Thymus (tissue), 11 donors: ENCODE results near the gene LAMTOR4. TPM values are rescaled to one million over a fixed set of nuclear protein-coding genes. Genes with fewer than 3 reads are reported as not detected.
A peak's percentile ranks its signal among the peaks of the same experiment; 100 is the strongest.

Source experiments
- DNase-seq, 9 donors: peaks; one replicate each; pipeline ENCODE4 v3.0.0-alpha.2; 2013; ENCODE audit warnings: low spot score in 9 of 9, low read depth in 6 of 9, missing footprints in 1 of 9
- H3K27ac ChIP-seq, 2 donors: one replicate each; pipeline ENCODE4 v1.5.1; 2013; ENCODE audit warnings: control low read depth in 1 of 2, low read depth in 1 of 2, low read length in 1 of 2, mild to moderate bottlenecking in 1 of 2, moderate library complexity in 1 of 2
- H3K27me3 ChIP-seq, 2 donors: one replicate each; pipeline ENCODE4 v1.5.1; 2013; ENCODE audit warnings: low read length in 1 of 2; ENCODE audit not compliant: control insufficient read depth in 2 of 2, insufficient read depth in 1 of 2
- H3K36me3 ChIP-seq, 2 donors: one replicate each; pipeline ENCODE4 v1.5.1; 2013; ENCODE audit warnings: low read length in 1 of 2, mild to moderate bottlenecking in 1 of 2, moderate library complexity in 1 of 2; ENCODE audit not compliant: control insufficient read depth in 2 of 2, insufficient read depth in 2 of 2
- H3K4me1 ChIP-seq, 2 donors: one replicate each; pipeline ENCODE4 v1.5.1; 2013; ENCODE audit warnings: low read length in 2 of 2; ENCODE audit not compliant: control insufficient read depth in 2 of 2, insufficient read depth in 2 of 2
- H3K4me3 ChIP-seq, 2 donors: one replicate each; pipeline ENCODE4 v1.5.1; 2013; ENCODE audit warnings: low read length in 2 of 2, control low read depth in 1 of 2, mild to moderate bottlenecking in 1 of 2
- H3K9me3 ChIP-seq, 2 donors: one replicate each; pipeline ENCODE4 v1.5.1; 2013; ENCODE audit warnings: low read length in 1 of 2, mild to moderate bottlenecking in 1 of 2; ENCODE audit not compliant: control insufficient read depth in 2 of 2, insufficient read depth in 1 of 2
- WGBS: extraction: QIAGEN DNeasy Blood & Tissue Kit; methylation state at CpG from one replicate; pipeline ENCODE4 v1.1.7; 2013; 5-methylcytosine and 5-hydroxymethylcytosine counted together
- polyA plus RNA-seq: library from polyadenylated mRNA; stranded (reverse); fragments of 200-250 nt; gene quantifications from one replicate; pipeline ENCODE4 v1.2.3, GENCODE V29; 2013
- total RNA-seq: library from RNA; stranded (reverse); fragments of 120-200 nt; gene quantifications from one replicate; pipeline ENCODE4 v1.2.4, GENCODE V29; 2013
- donor health status: healthy.

The LAMTOR4 gene
- total and polyA plus RNA-seq, 2 donors, result 142 to 448 TPM

DNA sequence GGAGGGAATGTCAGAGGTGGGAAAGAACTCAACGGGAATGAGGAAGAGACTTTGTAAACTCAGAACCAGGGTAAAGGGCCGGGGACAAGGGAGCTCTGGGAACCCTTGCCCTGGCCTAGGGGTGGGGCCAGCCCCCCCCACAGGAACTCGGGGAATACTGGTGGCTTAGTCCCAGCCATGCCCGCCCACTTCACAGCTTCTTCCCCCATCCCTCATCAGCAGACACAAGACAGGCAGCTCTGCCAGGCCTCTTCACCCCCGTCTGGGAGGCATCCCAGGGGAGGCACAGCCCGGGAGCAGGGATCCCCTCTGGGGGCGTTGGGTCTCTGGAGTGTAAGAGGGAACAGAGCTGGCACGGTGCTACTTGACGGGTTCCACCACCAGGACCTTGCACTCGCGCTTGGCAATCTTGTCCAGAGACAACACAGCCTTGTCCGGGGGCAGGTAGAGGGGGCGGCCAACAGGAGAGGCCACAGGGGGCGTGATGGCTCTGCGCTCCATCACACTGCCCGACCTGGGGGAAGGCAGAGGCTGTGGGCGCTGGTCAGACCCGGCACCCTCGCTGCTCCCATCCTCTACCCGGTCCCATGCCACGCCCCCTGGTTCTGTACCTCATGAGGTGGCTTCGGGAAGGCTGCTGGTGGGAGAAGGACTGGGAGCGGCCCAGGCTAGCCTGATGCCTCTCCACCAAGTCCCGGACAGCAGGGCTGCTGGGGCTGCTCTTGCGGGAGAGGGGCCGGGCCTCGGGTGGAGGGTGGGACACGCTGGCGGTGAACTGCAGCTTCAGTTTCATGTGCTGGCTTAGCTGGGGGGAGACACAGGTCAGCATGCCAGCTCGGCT, 6.2 kb downstream of the LAMTOR4 start:
- no peak overlapping the region for H3K4me3 ChIP-seq
- WGBS, result 96% methylated on average over 30 of the region's 30 CpGs
- no peak overlapping the region for H3K27ac ChIP-seq
- peaks cover 8 to 38% of the 10 kb centered on the region in 2 donors for H3K4me1 ChIP-seq
- H3K27me3 ChIP-seq, result no peaks in the 10 kb centered on the region
- H3K36me3 ChIP-seq, result peaks cover 49 to 60% of the 10 kb centered on the region in 2 donors
- H3K9me3 ChIP-seq, result no peaks in the 10 kb centered on the region
- no peak for DNase-seq

DNA sequence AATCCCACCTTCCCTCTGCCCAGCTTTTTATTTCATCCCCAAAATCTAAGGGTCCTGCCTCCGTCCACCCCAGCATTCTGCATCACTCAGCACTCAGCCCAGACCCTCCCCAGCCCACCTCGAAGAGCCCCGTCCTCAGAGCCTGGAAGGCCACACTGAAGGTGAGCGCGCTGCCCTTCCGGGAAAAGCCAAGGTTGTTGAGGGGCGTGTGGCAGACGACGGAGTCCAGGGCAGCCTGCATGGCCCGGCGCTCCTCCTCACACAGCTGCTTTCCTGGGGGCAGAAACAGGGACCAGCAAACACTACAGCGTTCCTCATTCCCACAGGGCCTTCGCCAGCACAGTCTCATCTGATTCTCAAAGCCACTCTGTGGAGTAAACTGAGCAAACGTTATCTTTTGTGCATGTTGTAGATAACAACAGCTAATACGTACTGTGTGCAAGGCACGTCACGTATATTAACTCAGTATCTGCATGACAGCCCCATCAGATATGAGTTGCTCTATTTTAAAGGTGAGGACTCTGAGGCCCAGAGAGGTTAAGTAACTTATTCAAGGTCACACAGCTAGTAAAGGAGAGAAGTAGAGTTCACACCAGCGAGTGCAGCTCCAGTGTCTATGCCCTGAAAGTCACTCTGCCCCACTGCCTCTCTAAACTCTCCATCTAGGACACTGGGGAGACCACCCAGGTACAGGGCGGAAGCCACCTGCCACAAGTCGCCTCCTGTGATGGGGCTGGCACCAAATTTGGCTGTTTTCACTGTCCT, 7.0 kb downstream of the LAMTOR4 start:
- 97% methylated on average over 20 of the region's 20 CpGs for WGBS
- H3K9me3 ChIP-seq, result no peaks in the 10 kb centered on the region
- no peak for DNase-seq
- no peak overlapping the region for H3K4me3 ChIP-seq
- H3K27me3 ChIP-seq, result no peaks in the 10 kb centered on the region
- H3K27ac ChIP-seq, result peak overlapping the region in 1 of 2 donors; percentile 55
- peaks cover 6 to 33% of the 10 kb centered on the region in 2 donors for H3K4me1 ChIP-seq
- H3K36me3 ChIP-seq, result peaks cover 57 to 67% of the 10 kb centered on the region in 2 donors

DNA sequence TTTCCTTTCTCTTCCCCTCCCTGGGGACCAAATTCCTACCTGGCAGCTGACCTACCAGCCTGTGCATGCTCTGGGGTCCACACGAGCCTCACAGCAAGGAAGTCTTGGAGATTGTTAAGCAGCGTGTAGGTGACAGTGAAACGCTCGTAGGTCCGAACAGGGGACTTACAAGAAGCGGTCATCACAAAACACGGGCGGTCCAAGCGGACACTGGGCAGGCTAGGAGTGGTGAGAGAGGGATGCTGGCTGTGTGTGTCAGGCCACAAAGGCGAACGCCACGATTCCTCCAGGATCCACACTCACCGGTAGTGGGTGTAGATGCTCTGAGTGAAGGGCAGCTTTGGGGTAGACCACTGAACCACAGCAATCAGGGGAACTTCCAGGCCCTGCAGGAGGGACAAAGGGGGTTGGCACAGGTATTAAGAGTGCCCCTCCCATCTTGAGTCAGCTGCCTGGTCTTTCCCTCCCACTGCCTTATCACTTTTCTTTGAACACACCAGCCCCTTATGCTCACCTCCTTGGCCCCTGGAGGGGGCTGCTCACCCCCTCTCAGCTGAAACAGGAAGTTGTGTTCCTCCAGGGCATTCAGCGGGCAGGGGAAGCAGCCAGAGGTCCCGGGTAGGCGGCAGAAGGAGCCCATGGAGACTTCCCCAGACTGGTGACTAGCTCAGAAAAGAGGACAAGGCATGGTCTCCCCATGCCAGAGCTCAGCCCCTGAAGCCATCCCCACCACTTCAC, 7.8 kb downstream of the LAMTOR4 start:
- peak overlapping the region in 1 of 2 donors; percentile 64 for H3K4me3 ChIP-seq
- H3K27ac ChIP-seq, result peak overlapping the region; percentile 46 to 55
- H3K9me3 ChIP-seq, result no peaks in the 10 kb centered on the region
- peaks cover 57 to 69% of the 10 kb centered on the region in 2 donors for H3K36me3 ChIP-seq
- WGBS, result 87% methylated on average over 16 of the region's 16 CpGs
- no peaks in the 10 kb centered on the region for H3K27me3 ChIP-seq
- peaks cover 6 to 33% of the 10 kb centered on the region in 2 donors for H3K4me1 ChIP-seq
- peak in 1 of 9 donors; percentile 71 for DNase-seq

DNA sequence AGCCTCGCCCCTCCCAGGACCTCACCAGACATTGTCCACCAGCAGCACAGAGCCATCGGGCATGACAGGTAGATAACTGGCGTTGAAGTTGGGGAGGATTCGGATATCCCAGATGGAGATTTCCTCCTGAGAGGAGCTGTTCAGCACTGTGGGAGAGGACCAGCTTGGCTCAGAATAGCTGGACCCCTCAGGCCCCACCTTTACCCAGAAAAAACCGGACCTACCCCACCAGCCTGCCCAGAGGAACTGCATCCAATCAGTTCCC, 8.3 kb downstream of the LAMTOR4 start:
- H3K27ac ChIP-seq, result peak overlapping the region; percentile 46 to 55
- DNase-seq, result no peak
- peak overlapping the region in 1 of 2 donors; percentile 64 for H3K4me3 ChIP-seq
- no peaks in the 10 kb centered on the region for H3K9me3 ChIP-seq
- H3K36me3 ChIP-seq, result peaks cover 57 to 64% of the 10 kb centered on the region in 2 donors
- H3K4me1 ChIP-seq, result peaks cover 6 to 31% of the 10 kb centered on the region in 2 donors
- H3K27me3 ChIP-seq, result no peaks in the 10 kb centered on the region
- WGBS, result 93% methylated on average over 5 of the region's 5 CpGs

DNA sequence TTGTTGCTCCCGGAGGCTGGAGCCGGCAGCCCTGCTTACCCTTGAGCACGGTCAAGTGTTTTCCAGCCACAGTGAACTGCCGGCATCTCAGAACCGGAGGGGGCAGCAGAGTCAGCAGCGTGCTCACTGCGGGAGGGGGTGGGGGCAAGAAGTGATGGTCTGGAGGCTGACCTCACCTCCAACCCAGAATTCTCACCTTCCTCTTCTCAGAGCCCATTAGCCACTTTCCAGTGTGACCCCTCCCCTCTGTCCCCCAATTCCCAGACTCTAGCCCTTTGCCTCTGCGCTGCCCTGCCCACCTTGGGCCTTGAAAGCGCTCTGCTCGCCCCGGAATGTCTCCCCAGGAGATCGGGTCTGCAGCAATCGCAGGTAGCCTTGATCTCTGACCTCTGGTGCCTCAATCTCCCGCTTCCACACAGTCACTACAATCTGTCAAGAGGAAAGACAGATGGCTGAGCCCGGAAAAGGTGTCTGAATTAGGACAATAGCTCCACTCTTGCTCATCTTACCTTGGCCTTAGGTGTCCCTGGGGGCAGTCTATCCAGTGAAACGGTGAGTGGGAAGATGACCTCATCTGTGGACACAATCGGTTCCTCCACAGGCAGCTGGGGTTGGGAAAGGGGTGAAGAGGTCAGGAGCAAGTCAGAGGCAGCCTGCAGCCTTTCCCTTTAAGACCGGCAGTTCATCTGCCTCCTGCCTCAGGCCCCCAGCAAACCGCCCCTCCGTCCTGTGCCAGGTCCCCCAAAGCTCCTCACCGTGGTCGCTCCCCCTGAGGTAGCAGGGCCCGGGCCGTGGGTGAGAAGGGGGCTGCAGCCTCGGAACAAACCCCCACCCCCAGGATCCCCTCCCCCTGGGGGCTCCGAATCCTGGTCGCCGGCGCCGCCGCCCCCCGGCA, 8.9 kb downstream of the LAMTOR4 start:
- no peak for DNase-seq
- Histone ChIP-seq H3K27me3 (no peaks in the 10 kb centered on the region), H3K9me3 (no peaks in the 10 kb centered on the region), H3K36me3 (peaks cover 57 to 61% of the 10 kb centered on the region in 2 donors), H3K4me3 (peak overlapping the region; percentile 64 to 100), H3K4me1 (peaks cover 6 to 35% of the 10 kb centered on the region in 2 donors), H3K27ac (peak overlapping the region; percentile 63 to 88)
- WGBS, result 43% methylated on average over 32 of the region's 32 CpGs

DNA sequence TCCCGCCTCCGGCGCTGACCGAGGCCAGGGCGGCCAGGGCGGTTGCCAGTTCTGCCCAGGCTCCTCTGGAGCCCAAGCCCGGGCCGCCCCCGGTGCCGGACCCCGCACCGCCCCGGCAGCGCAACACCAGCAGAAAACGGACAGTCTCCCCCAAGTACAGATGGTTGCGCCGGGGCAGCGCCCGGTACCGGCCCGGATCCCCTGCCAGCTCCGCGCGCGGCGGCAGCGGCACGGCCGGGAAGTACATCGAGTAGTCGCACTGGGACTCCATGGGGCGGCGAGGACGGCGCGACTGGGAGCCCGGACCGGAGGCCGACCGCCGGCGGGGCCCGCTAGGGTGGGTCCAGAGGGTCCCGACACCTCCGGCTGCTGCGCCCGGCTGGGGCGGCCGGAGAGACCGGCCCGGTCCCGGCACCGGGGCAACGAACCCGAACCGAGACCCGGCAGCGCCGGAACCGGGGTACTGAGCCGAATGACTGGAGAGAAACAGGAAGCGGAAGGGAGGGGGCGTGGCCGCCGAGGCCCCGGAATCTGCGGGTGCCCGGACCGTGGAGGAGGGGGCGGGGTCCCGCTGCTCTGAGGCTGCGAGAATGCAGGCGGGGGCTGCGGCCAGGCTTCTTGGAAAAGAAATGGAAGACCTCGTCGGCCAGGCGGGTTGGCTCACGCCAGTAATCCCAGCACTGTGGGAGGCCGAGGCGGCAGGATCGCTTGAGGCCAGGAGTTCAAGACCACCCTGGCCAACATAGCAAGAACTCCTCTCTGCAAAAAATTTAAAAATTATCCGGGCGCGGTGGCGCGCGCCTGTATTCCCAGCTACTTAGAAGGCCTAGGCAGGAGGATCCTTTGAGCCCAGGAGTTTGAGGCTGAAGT, 9.7 kb downstream of the LAMTOR4 start, which contains the start of gene TRAPPC14:
TRAPPC14 (minus strand) TSS at position 495 of the 870 bp plus-strand sequence; CDS start at position 271, 224 bp downstream.
- Histone ChIP-seq H3K27me3 (no peaks in the 10 kb centered on the region), H3K9me3 (no peaks in the 10 kb centered on the region), H3K36me3 (peaks cover 52 to 53% of the 10 kb centered on the region in 2 donors), H3K4me1 (peaks cover 14 to 43% of the 10 kb centered on the region in 2 donors), H3K27ac (peak within 1 kb of the TSS; percentile 63 to 88), H3K4me3 (peak within 1 kb of the TSS; percentile 64 to 100)
- peak in 6 of 9 donors; percentile 69 to 92 (median 80) for DNase-seq
- WGBS, result under 1% methylated on average over 87 of the region's 87 CpGs

DNA sequence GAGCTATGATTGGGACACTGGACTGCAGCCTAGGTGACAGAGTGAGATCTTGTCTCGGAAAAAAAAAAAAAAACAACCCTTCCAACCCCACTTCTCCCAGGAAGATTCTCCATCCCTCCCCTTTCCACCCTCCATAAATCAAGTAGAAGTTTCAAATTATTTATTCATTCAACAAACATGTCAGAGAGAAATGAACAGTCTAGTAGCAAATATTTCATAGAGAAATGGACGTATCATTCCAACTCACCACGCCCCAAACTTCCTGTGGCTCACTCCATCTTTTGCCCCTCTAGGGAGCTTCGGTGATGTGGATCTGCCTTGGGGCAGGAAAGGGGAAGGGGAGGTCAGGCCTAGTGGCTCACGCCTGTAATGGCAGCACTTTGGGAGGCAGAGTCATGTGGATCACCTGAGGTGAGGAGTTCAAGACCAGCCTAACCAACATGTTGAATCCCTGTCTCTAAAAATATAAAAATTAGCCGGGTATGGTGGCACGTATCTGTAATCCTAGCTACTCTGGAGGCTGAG, 10.4 kb downstream of the LAMTOR4 start:
- Histone ChIP-seq H3K36me3 (peaks cover 45 to 53% of the 10 kb centered on the region in 2 donors), H3K27me3 (no peaks in the 10 kb centered on the region), H3K4me3 (peak overlapping the region; percentile 64 to 100), H3K4me1 (peaks cover 21 to 50% of the 10 kb centered on the region in 2 donors), H3K27ac (peak overlapping the region; percentile 32 to 66), H3K9me3 (no peaks in the 10 kb centered on the region)
- no peak for DNase-seq
- WGBS, result 81% methylated on average over 7 of the region's 7 CpGs
